GM18511 (cell line): ENCODE results near the gene RAX.

Experiments used
- ATAC-seq: cut with Tn5 transposase; IDR thresholded peaks from one replicate; pipeline ENCODE4 v1.9.1; 2021; ENCODE audit warnings: mild to moderate bottlenecking, moderate library complexity; ENCODE audit not compliant: unreplicated experiment

RAX gene

GRCh38 chr18:59272891-59273758 is at the start of gene RAX:
RAX (minus strand) TSS chr18:59273454; CDS start chr18:59273206, 248 bp downstream.
- ATAC-seq: peak; percentile 57

- no peak for ATAC-seq
Measured at GRCh38 chr18:59318460-59319050, 45.3 kb upstream of the RAX start, which contains the start of gene CPLX4. CPLX4 (minus strand) TSS chr18:59318649; CDS start chr18:59318462, 187 bp downstream.

DNA sequence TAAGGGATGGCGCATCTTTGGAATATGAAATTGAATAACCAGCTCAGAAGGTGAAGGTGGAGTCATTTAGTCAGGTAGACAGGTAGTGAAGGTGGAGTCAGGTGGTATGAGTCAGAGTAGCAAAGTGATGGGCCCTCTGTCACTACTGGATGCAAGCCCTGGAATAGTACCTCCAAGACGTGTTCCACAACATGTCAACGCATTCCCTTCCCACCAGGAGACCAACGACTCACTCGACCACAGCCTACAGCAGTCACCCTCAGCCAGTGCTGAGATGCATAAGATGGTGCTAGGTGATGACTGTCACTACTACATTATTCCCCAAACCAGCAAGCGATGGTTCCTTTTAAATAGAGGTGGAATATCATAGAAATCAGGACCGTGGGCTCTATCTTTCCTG is 38.4 kb upstream of the RAX start:
- no peak for ATAC-seq

DNA sequence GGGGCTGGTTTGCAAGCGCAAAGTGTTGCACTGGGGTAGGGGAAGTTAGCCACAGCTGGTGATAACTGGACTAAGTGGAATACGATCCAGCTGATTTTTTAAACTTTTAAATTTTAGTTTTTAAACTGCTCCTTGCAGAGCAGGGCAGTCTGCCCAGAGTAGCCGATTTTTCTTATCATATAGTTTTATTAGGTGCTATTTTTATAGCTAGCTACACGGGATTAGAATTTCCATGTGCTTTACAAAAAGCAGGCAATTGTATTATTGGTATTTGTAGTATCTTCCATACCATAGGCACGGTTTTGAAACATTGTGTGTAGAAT is 35.6 kb upstream of the RAX start:
- ATAC-seq: no peak

- ATAC-seq: peak; percentile 92
Measured at GRCh38 chr18:59308248-59308937, 35.1 kb upstream of the RAX start.

- no peak for ATAC-seq
Measured at GRCh38 chr18:59306640-59307039, 33.4 kb upstream of the RAX start.

DNA sequence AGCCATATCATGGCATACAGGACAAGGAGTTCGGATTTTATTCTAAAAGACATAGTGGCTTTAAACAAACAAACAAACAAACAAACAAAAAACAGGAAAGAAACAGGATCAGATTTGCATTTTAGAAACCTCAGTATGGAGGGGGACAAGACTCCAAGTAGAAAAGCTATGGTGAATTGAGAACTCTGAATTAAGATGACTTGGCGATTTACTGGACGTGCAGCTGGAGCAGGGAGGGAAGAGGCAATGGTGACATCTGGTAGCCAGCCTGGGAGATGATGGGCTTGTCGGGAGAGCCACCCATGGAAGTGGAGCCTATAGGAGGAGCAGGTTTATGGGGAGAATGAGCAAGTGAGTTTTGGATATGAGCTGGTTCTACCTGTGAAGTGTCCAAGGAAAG is 32.0 kb upstream of the RAX start:
- ATAC-seq: no peak

GRCh38 chr18:59303656-59304195 is 30.5 kb upstream of the RAX start:
- no peak for ATAC-seq

DNA sequence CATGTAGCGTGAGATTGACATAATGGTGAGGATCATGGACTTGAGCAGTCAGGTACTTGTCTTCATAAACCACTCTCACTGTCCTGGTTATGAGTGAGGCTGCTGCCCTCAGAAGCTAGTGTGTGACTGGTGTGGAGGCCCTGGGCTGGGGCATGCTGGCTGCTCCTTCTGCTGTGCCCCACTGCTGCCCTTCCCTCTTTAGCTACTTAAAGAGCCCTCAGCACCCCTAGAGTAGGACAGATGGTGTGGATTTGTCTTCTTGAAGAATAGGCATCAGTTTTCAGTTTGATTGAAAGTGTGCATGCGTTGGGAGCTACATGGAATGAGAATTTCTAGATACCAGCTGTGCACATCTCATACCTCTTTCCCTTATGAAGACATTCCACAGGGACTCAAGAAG is 29.8 kb upstream of the RAX start:
- ATAC-seq: no peak

DNA sequence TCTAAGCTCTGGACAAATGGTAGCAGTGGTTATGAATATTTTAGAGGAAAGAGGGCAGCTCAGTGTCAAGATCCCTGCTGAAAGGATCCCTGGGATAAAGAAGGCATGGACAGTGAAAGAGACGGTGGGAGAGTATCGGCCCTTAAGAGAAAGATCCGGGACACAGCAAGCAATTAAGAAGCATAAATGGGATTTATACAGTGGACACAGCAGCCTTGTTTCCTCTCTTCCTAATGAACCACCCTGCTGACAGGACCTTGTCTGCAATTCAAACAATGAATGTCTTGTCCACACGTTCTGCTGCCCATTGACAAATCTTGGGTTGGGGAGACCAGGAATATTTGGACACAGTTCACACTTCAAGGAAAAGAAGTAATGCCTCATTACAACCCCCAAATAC is 28.7 kb upstream of the RAX start:
- no peak for ATAC-seq

- ATAC-seq: no peak
Measured at GRCh38 chr18:59300676-59301285, 27.5 kb upstream of the RAX start.

DNA sequence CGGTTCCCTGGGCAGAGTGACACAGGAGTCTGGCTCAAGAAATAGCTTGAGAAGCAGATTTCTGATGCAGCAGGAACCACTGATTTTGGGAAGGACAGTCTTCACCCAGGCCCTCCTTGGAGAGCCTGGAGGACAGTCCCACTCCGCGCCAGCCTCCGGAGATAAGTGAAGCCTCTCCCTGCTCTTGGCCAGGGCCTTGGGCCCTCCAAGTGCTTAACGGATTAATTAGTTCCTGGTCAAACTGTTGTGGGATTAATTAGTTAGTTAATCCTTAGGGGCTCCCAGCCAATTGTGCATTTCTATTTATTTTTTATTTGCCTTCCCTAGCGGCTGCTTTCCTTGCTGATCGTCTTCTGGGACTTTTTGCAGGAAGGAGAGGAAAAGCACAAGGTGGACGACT is 25.6 kb upstream of the RAX start:
- ATAC-seq: no peak

GRCh38 chr18:59293317-59293716 is 20.1 kb upstream of the RAX start:
- ATAC-seq: no peak

DNA sequence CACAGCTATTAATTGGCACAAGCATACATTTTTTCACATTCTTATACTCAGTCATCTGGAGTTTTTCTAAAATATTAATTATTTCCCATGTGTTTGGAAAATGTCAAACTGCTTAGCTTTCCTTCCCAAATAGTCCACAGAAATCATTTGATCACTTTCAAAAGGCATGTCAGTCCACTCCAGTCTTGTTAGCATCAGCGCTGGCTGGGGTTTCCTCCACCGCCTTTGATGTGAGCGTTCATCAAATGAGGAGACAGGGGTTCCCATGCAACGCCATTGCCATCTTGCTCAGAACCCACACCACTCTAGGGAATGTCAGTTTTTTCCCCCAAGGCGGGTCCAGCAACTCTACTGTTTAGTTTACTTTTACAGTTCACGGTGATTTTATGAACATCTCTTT is 13.1 kb upstream of the RAX start:
- ATAC-seq: no peak

GRCh38 chr18:59282341-59282740 is 9.1 kb upstream of the RAX start:
- ATAC-seq: no peak

- ATAC-seq: no peak
Measured at GRCh38 chr18:59279722-59280121, 6.5 kb upstream of the RAX start.

DNA sequence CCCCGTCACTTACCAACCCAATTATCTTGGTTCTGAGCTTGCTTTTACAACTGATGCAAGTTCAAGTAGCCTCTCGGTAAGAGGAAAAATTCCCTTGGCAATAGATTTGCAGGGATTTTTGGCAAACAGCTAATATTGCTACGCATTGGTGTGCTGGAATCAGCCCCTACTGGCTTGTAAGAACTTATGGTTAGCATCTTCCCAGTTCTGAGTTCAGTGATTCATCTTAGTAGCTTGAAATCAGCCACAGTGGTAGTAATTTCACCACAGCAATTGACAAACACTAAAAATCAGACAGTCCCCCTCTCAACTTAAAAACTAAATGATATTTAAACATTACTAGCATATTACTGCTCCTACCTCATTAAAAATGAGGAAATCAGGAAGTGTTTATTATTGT is 5.9 kb upstream of the RAX start:
- ATAC-seq: no peak

DNA sequence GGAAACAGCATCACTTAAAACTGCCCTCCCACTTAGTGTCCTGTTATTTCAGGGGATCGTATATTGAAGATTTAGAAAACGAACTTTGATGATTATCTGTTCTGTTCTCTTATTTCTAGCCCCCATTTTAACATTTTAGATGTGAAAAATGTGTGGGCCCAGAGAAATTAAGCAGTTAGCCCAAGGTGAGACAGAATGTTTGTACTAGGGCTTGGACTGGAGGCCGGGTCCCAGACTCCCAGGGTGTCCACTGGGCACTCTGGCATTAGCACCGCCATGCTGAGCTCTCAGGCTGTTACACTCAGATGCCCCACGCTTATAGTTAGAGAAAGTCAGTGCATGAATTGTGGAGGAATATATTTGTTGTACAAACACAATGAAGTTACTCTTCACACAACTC is 5.5 kb upstream of the RAX start:
- ATAC-seq: no peak

GRCh38 chr18:59276047-59276446 is 2.8 kb upstream of the RAX start:
- no peak for ATAC-seq

- ATAC-seq: no peak
Measured at GRCh38 chr18:59275406-59275949, 2.2 kb upstream of the RAX start.

GRCh38 chr18:59274533-59274928 is 1.3 kb upstream of the RAX start:
- ATAC-seq: no peak
